ENCODE measurements around the gene TRIM71. TPM values are rescaled to one million over a fixed set of nuclear protein-coding genes. Genes with fewer than 3 reads are reported as not detected.
A peak's percentile ranks its signal among the peaks of the same experiment; 100 is the strongest.

TRIM71 gene
- total RNA-seq, 1 experiment from 2014 or later = 376 TPM

DNA sequence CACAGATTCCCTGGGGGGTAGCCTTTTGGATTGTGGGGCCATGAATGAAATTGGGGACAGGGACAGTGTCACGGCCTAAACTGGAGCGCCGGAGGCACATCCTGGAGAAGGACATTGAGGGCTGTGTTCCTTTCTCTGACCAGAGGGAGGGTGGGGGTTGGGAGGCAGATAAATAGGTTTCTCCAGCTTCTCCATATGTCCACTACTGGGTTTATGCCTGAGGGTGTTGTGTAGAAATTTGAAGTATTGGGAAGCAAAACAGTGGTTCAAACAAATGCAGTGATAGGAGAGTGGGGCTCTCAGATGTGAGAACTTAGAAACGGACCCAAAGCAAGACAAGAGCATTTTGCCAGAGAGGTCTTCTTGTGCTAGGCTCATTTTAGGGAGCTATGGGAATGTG, 34.3 kb downstream of the TRIM71 start:
- Histone ChIP-seq H4K91ac (ENCODE audit: insufficient read length, low read depth, low read length) (no peak overlapping the region), H2BK15ac (ENCODE audit: low read depth, low read length) (no peak overlapping the region), H4K8ac (replicated peaks; ENCODE audit: insufficient read length, low read depth, low read length) (no peak overlapping the region), H3K27ac (ENCODE audit: insufficient read length, low read depth, low read length) (no peak overlapping the region), H3K79me2 (ENCODE audit: insufficient read depth, low read length) (peaks cover 93% of the 10 kb centered on the region), H2AK5ac (ENCODE audit: insufficient read length, low read length) (no peak overlapping the region), H4K20me1 (ENCODE audit: control insufficient read depth, insufficient read depth, insufficient read length) (no peaks in the 10 kb centered on the region), H3K27me3 (ENCODE audit: insufficient read depth, low read length) (no peaks in the 10 kb centered on the region), H4K5ac (ENCODE audit: insufficient read length, low read depth, low read length) (no peak overlapping the region), H3K56ac (ENCODE audit: insufficient read length, low read depth, low read length) (no peak overlapping the region), H2BK5ac (ENCODE audit: insufficient read length, low read length) (no peak overlapping the region), H3K18ac (ENCODE audit: insufficient read length, low read depth, low read length) (no peak overlapping the region), H3K4ac (ENCODE audit: low read depth, low read length) (no peak overlapping the region), H3T11ph (ENCODE audit: low read length) (no peak overlapping the region), H3K4me1 (ENCODE audit: insufficient read depth, low read length) (peaks cover 47% of the 10 kb centered on the region), H2BK120ac (ENCODE audit: low read depth, low read length, poor library complexity, severe bottlenecking) (no peak overlapping the region), H2AFZ (ENCODE audit: low read length) (no peak overlapping the region), H3K9me3 (ENCODE audit: control insufficient read depth, low read depth, low read length) (no peaks in the 10 kb centered on the region), H3K4me2 (ENCODE audit: insufficient read depth, insufficient read length, low read length) (no peak overlapping the region), H3K23ac (ENCODE audit: insufficient read length, low read depth, low read length) (no peak overlapping the region), H2BK12ac (ENCODE audit: insufficient read length, low read depth, low read length) (no peak overlapping the region), H3K23me2 (ENCODE audit: insufficient read length, low read depth, low read length, poor library complexity, severe bottlenecking) (no peaks in the 10 kb centered on the region), H3K14ac (ENCODE audit: insufficient read depth, low read length) (no peak overlapping the region), H2BK20ac (ENCODE audit: low read depth, low read length, poor library complexity, severe bottlenecking) (no peak overlapping the region), H3K9ac (ENCODE audit: extremely low read depth, insufficient read length, low read length) (no peak overlapping the region), H3K79me1 (ENCODE audit: insufficient read depth, low read depth, low read length, poor library complexity, severe bottlenecking) (peaks cover 5% of the 10 kb centered on the region)
- Mint-ChIP-seq H3K36me3 (ENCODE audit: insufficient read depth in 1 of 3, low read depth in 3 of 3) (peaks cover 13 to 58% (median 45%) of the 10 kb centered on the region in 3 experiments; a peak in 6 of 7 replicates), H3K27ac (peak overlapping the region in 1 of 3 experiments; percentile 39; a peak in 3 of 7 replicates), H3K4me3 (peak overlapping the region in 1 of 2 experiments; percentile 67; a peak in 3 of 5 replicates), H3K4me1 (peaks cover 87 to 97% of the 10 kb centered on the region in 2 experiments), H3K9me3 (no peaks in the 10 kb centered on the region), H3K27me3 (ENCODE audit: low read depth) (no peaks in the 10 kb centered on the region)
- WGBS (ENCODE audit: extremely low coverage, insufficient read length, low lambda C conversion rate) = no CpG with 5 or more reads among the region's 4 CpGs
- DNase-seq = no peak
- TF ChIP-seq CTCF (conservative IDR thresholded peaks at IDR 0.05) = no peak
